Suppressor macrophage treated with lipopolysaccharide for 4 hours (primary cell): ENCODE data around the gene SCAPER.
"Not testable (repeated sequence)": the region's sequence is repeated elsewhere in the genome, so short reads cannot be mapped to it uniquely, and the experiment has no call there.

Source experiments
- DNase-seq: peaks from one replicate; pipeline ENCODE4 v3.0.0-alpha.2; 2020

The SCAPER gene

DNA sequence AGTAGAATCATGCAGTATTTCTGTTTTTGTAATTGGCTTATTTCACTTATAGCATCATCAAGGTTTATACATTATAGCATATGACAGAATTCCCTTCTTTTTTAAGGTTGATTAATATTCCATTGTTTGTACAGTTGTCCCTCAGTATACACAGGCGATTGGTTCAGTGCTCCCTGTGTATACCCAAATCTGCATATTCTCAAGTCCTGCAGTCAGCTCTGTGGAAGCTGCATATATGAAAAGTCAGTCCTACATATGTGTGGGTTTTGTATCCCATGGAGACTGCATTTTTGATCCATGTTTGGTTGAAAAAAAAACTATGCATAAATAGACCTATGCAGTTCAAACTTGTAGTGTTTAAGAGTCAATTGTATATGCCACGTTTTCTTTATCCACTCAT lies 440.9 kb downstream of the SCAPER start:
- DNase-seq = no peak

DNA sequence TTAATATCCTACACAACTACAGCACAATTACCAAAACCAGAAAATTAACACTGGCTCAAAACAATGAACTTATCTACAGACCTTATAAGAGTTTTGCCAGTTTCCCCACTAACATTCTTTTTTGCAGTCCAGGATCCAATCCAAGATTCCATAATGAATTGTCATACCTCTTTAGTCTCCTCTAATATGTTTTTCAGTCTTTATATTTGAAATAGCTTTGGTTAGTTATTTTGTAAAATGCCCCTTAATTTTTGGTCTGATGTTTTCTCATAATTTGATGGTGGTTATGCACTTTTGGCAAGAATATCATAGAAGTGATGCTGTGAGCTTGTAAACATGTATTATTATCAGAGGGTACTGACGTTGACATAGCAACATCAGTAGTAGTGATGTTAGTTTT lies 444.3 kb downstream of the SCAPER start:
- no peak for DNase-seq

DNA sequence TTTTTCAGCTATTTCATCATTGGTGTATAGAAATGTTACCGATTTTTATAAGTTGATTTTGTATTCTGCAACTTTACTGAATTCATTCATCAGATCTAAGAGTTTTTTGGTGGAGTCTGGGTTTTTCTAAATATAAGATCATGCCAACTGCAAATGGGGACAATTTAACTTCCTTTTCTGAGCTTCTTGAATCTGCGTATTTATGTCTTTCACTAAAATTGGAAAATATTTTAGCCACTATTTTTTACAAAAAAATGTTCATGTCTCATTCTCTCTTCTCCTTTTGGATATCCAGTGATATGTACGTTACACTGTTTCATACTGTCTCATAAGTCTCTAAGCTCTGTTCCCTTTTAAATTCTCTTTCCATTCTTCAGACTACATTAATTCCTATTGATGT lies 444.8 kb downstream of the SCAPER start:
- no peak for DNase-seq

DNA sequence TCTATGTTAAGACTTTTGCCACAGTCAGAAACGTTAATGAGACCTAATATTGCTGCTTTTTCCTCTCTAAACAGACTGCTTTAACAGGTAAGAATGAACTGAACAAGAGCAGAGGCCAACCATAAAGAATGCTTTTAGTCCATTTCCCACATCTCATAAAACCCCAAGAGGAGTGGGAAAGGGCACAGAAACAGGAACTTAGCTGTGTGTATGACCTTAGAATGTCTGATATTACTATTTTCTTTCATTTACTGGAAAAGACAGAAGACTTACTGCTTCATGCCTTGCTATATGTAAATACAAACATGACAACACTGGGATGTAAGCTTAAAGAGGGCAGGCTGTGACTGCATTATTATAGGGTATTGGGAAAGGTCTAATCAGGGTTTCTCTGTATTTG lies 453.6 kb downstream of the SCAPER start:
- DNase-seq = peak; percentile 45

DNA sequence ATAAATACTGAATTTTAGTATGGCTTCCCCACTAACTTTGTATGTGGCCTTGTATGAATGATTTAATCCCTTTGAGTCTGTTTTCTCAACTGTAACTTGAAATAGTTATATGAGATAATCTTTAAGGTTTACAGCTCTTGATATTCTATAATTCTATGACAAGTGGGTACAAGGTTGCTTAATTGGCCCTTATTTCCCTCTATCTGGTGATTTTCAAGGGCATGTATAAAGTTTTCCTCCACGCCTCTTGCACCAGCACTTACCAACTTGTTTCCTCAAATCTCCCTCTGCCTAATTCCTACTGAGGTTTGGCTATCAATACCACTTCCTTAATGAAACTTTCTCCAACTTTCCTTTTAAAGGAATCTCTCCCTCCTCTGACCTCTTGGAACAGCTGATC lies 455.7 kb downstream of the SCAPER start:
- peak; percentile 42 for DNase-seq

GRCh38 chr15:76448755-76449154 lies 456.4 kb downstream of the SCAPER start:
- DNase-seq = no peak

- no peak for DNase-seq
Observed at GRCh38 chr15:76447728-76448441, 457.3 kb downstream of the SCAPER start.

DNA sequence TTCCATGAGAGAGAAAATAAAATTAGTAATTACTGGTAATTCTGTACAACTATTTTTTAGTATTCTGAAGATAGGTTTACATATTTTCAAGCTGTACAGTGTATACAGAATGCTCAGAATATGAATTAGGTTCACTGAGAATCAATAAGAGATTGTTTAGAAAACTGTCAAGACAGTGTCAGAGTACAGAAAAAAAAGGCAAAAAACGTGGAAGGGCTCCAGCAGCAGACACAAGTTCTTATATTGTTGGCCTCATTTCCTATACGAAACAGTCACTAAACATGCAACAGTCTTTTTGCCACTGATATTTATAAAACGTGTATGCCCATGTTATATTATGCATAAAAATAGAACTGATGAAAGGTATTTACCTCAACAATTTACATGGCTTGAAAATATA lies 464.7 kb downstream of the SCAPER start:
- no peak for DNase-seq

DNA sequence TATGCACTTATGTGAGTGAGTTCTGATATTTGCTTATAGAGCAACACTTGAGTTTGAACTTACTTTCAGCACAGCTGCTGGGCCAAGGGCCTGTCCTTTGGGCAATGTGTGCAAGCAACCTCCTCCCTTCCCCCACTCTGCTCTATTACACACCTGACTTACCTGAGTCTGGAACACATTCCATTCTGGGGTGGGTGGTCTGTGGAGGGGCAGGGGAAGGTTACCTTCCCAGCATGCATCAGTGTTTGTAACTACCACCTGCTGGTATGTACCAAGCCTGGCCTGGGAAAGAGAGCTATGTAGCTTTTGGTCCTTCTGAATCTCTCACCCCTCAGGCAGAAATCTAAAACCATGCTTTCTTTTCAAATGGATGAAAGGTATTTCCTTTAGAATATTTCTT lies 465.6 kb downstream of the SCAPER start:
- no peak for DNase-seq

- no peak for DNase-seq
Observed at GRCh38 chr15:76433798-76434400, 471.2 kb downstream of the SCAPER start.

- DNase-seq = not testable (repeated sequence)
Observed at GRCh38 chr15:76433036-76433435, 472.1 kb downstream of the SCAPER start.

GRCh38 chr15:76432604-76433003 lies 472.5 kb downstream of the SCAPER start:
- DNase-seq = no peak

GRCh38 chr15:76431971-76432370 lies 473.2 kb downstream of the SCAPER start:
- DNase-seq = no peak

- not testable (repeated sequence) for DNase-seq
Observed at GRCh38 chr15:76430711-76431110, 474.4 kb downstream of the SCAPER start.

GRCh38 chr15:76429661-76430060 lies 475.5 kb downstream of the SCAPER start:
- DNase-seq = no peak

GRCh38 chr15:76426941-76427340 lies 478.2 kb downstream of the SCAPER start:
- no peak for DNase-seq

DNA sequence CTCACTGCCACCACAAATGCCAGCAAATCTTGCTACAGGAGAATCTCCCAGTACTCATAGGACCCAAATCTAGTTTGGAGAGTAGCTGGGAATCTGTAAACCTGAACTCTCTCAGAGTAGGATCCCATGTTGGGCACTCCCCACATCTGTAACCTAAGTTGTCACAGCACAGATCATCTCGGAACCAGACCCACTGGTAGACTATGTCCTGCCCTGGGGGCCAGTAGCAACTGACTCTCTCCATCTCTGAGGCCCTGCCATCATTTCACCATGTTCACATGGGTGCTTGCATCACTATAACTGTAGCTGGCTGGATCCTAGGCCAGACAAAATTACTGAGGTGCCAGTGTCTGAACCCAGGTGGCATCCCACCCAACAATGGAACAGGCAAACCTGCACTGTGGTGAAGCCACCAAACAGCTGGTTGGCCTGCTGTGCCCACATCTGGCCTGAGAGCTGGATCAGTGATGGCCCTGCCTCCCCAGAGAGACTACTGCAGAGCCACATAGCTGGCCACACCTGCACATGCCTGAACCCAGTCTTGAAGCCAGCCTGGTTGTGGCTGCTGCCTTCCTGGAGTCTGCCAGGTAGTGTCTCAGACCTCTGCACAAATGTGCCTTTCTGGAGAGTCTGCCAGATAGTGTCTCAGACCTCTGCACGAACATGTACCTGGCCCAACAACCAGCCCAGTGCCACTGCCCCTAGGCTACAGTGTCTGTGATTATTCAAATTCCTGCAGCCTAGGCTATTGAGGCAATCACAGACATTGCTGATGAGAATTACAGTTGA lies 486.6 kb downstream of the SCAPER start:
- DNase-seq = no peak

DNA sequence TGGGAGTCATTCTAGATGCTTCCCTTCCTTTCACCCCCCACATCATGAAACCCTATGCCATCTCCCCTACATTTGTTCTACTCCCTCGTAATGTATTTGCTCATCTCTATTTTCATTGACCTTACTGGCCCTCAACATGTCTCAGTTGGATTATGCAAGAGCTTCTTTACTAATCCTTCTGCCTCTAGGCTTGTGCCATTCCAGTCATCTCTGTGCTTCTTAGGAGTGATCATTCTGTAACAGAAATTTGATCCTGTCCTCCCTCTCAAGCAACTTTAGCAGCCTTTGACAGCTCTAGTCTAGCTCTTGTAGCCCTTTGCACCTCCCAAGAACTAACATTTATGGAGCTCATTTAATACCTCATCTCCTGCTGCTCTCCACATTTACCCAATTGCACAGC lies 503.9 kb downstream of the SCAPER start:
- no peak for DNase-seq

- no peak for DNase-seq
Observed at GRCh38 chr15:76398317-76399104, 506.6 kb downstream of the SCAPER start.

- DNase-seq = no peak
Observed at GRCh38 chr15:76393614-76394013, 511.5 kb downstream of the SCAPER start.

DNA sequence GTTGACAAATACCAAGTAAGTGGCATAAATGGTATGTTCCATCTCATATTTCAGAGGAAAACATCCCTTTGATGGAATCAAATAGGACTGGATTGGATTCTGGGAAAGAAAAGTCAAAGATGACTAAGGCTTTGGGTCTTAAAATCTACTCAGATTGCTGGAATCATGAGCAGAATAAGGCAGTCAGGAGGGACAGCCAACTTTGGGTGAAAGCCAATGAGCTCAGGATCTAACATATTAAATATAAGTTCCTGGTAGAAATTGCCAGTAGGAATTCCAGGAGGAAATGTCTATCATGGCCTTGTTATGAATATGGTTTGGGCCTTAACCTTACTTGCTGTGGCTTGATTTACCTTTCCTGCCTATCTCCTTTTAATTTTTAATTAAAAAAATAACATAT lies 513.3 kb downstream of the SCAPER start:
- DNase-seq = no peak

- DNase-seq = no peak
Observed at GRCh38 chr15:76391309-76391708, 513.8 kb downstream of the SCAPER start.

DNA sequence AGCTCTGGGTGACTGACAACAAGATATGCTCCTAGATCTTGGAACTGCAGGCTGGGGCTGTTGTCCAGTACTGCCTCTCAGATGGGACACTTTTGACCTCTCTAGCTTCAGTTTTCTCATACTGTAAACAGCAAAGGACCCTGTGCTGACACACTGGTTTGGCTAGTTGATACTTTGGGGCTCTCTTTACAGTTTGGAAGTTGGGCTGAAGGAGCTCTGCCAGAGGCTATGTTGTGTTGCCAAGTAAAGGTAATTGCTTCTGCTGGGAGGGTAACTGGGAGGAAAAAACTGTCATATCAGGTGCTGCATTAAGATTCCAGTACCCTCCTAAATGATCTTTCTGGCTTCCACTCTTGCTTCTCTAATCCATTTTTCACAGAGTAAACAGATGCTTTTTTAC lies 514.6 kb downstream of the SCAPER start:
- DNase-seq = no peak
